SK-N-SH (cell line): Measurements from ENCODE around the gene SLC17A9. TPM values are rescaled to one million over a fixed set of nuclear protein-coding genes. Genes with fewer than 3 reads are reported as not detected.

Source experiments
- CTCF ChIA-PET: fragments of 300-600, 350-600 bp; formaldehyde crosslinking; extraction: SDS; loops from one replicate; lab custom pipeline; 2021; lab: Yijun Ruan, JAX
- POLR2A ChIA-PET: fragments of 350-600 bp; sonication (Branson Sonifier 250); formaldehyde crosslinking; extraction: SDS; loops from one replicate; lab custom pipeline; 2020; ENCODE audit warnings: antibody characterized with exemption, inconsistent platforms; lab: Yijun Ruan, JAX
- DNase-seq: peaks from one replicate; pipeline ENCODE4 v3.0.0; 2012
- H2AFZ ChIP-seq: fragments of 200-600 bp; sonication (generic); 2 replicates; pipeline ENCODE4 v1.8.1; 2016; ENCODE audit warnings: antibody characterized with exemption, mild to moderate bottlenecking, low read depth
- H3F3A ChIP-seq: fragments of 200-600 bp; sonication (generic); replicated peaks from 2 replicates; pipeline ENCODE3; 2016; ENCODE audit warnings: antibody characterized with exemption, mild to moderate bottlenecking; ENCODE audit not compliant: insufficient read depth
- H3K27ac ChIP-seq, 2 experiments: fragments of 200-500 bp in 1 of 2; fragments of 200-600 bp in 1 of 2; sonication (Bioruptor generic) in 1 of 2; sonication (generic), shearing (Covaris generic) in 1 of 2; 2 replicates each; pipeline versions ENCODE4 v1.5.1 to v1.6.1; 2014 to 2016; ENCODE audit warnings: low read depth in 2 of 2, inconsistent platforms in 1 of 2, low read length in 1 of 2, mild to moderate bottlenecking in 1 of 2, mixed read lengths in 1 of 2
- H3K27me3 ChIP-seq: fragments of 200-600 bp; sonication (generic), shearing (Covaris generic); 2 replicates; pipeline ENCODE4 v1.6.1; 2016; ENCODE audit warnings: mixed run types; ENCODE audit not compliant: insufficient read depth
- H3K36me3 ChIP-seq, 2 experiments: fragments of 200-500 bp in 1 of 2; fragments of 200-600 bp in 1 of 2; sonication (Bioruptor generic) in 1 of 2; sonication (generic) in 1 of 2; replicated peaks in 1 of 2; 2 replicates each; pipeline versions ENCODE3 to v1.5.1; 2014 to 2016; ENCODE audit warnings: low read length in 1 of 2, mild to moderate bottlenecking in 1 of 2; ENCODE audit not compliant: insufficient read depth in 2 of 2, control insufficient read depth in 1 of 2
- H3K4me1 ChIP-seq, 2 experiments: fragments of 200-500 bp in 1 of 2; fragments of 200-600 bp in 1 of 2; sonication (Bioruptor generic) in 1 of 2; sonication (generic), shearing (Covaris generic) in 1 of 2; 2 replicates each; pipeline versions ENCODE4 v1.5.1 to v1.6.1; 2014 to 2016; ENCODE audit warnings: low read depth in 1 of 2, low read length in 1 of 2, mixed run types in 1 of 2; ENCODE audit not compliant: insufficient read depth in 2 of 2, control insufficient read depth in 1 of 2
- H3K4me2 ChIP-seq: fragments of 200-600 bp; sonication (generic), shearing (Covaris generic); 2 replicates; pipeline ENCODE4 v1.6.1; 2017; ENCODE audit warnings: mixed run types
- H3K4me3 ChIP-seq, 2 experiments: fragments of 200-500 bp in 1 of 2; fragments of 200-600 bp in 1 of 2; sonication (Bioruptor generic) in 1 of 2; sonication (generic), shearing (Covaris generic) in 1 of 2; 2 replicates each; pipeline versions ENCODE4 v1.5.1 to v1.8.1; 2014 to 2016; ENCODE audit warnings: low read depth in 2 of 2, inconsistent platforms in 1 of 2, low read length in 1 of 2, mild to moderate bottlenecking in 1 of 2, mixed read lengths in 1 of 2, moderate library complexity in 1 of 2
- H3K79me2 ChIP-seq: fragments of 200-600 bp; sonication (generic); 2 replicates; pipeline ENCODE4 v1.8.1; 2017; ENCODE audit warnings: mild to moderate bottlenecking; ENCODE audit not compliant: insufficient read depth
- H3K9ac ChIP-seq: fragments of 200-600 bp; sonication (generic); 2 replicates; pipeline ENCODE4 v1.6.1; 2017; ENCODE audit warnings: mixed run types
- H3K9me2 ChIP-seq: fragments of 200-600 bp; sonication (generic); 2 replicates; pipeline ENCODE4 v1.6.1; 2017; ENCODE audit warnings: mixed run types
- H3K9me3 ChIP-seq: fragments of 200-600 bp; sonication (generic); 2 replicates; pipeline ENCODE4 v1.6.1; 2017; ENCODE audit warnings: mixed run types, mild to moderate bottlenecking, moderate library complexity
- H4K20me1 ChIP-seq: fragments of 200-600 bp; sonication (generic); 2 replicates; pipeline ENCODE4 v1.6.1; 2017; ENCODE audit warnings: mild to moderate bottlenecking, mixed run types; ENCODE audit not compliant: insufficient read depth
- CTCF ChIP-seq: fragments of 200-600 bp; sonication (generic); IDR thresholded peaks from 2 replicates; pipeline ENCODE4 v1.6.1; 2017; ENCODE audit warnings: antibody characterized with exemption, mild to moderate bottlenecking, moderate library complexity
- EP300 ChIP-seq, 2 experiments: IDR thresholded peaks; 2 replicates each; pipeline versions ENCODE4 v1.4.0 to v1.6.1; 2012; ENCODE audit warnings: borderline replicate concordance in 1 of 2, low read depth in 1 of 2, low read length in 1 of 2
- FOXJ3 ChIP-seq: sonication (generic); formaldehyde crosslinking; IDR thresholded peaks from 2 replicates; pipeline ENCODE4 v1.5.1; 2020; ENCODE audit warnings: mild to moderate bottlenecking, missing genetic modification reagents
- FOXM1 ChIP-seq: IDR thresholded peaks from 2 replicates; pipeline ENCODE4 v1.4.0; 2012; ENCODE audit warnings: low read depth, mild to moderate bottlenecking
- IRF3 ChIP-seq: fragments of 150-350 bp; IDR thresholded peaks from 2 replicates; pipeline ENCODE4 v1.6.1; 2016; ENCODE audit warnings: mild to moderate bottlenecking, low read depth, low read length
- MAX ChIP-seq: IDR thresholded peaks from 2 replicates; pipeline ENCODE4 v1.4.0; 2012; ENCODE audit warnings: low read depth
- MEF2A ChIP-seq: IDR thresholded peaks from 2 replicates; pipeline ENCODE4 v1.4.0; 2012; ENCODE audit warnings: low read depth, borderline replicate concordance
- RAD21 ChIP-seq: IDR thresholded peaks from 2 replicates; pipeline ENCODE4 v1.6.1; 2012; ENCODE audit warnings: mild to moderate bottlenecking, low read length
- ZBTB33 ChIP-seq: IDR thresholded peaks from 2 replicates; pipeline ENCODE4 v1.4.0; 2012; ENCODE audit warnings: low read depth, borderline replicate concordance
- WGBS: methylation state at CpG from one replicate; pipeline ENCODE4 v1.1.6; 2017; ENCODE audit warnings: low lambda C conversion rate; 5-methylcytosine and 5-hydroxymethylcytosine counted together
- polyA plus RNA-seq, 3 experiments: library from polyadenylated mRNA; depleted of rRNA; stranded (reverse); fragments of >200 nt; gene quantifications; 2 replicates each; pipeline ENCODE4 v1.2.3, GENCODE V29; 2012

The SLC17A9 gene
- polyA plus RNA-seq, 1 of the 3 experiments (the other 2 are of a cell fraction) = not detected

GRCh38 chr20:62905536-62906117 lies 46.9 kb upstream of the SLC17A9 start:
- peaks cover 65 to 96% of the 10 kb centered on the region in 2 experiments for H3K36me3 ChIP-seq
- CTCF ChIA-PET = interaction anchor here (9.8 to 9.9 kb wide), 2 partner anchors 15 to 30 kb away, joined by 86 to 127 read pairs; partner anchors contain the start of gene DIDO1
- no peaks in the 10 kb centered on the region for H3K9me3 ChIP-seq
- H3K79me2 ChIP-seq = peaks cover 70% of the 10 kb centered on the region
- H3F3A ChIP-seq = peaks cover 36% of the 10 kb centered on the region
- no peaks in the 10 kb centered on the region for H3K27me3 ChIP-seq
- no peak for DNase-seq
- no peak overlapping the region for H3K27ac ChIP-seq
- 92% methylated on average over 15 of the region's 17 CpGs for WGBS
- no peak overlapping the region for H3K9ac ChIP-seq
- H3K4me1 ChIP-seq = peaks cover 1 to 6% of the 10 kb centered on the region in 2 experiments; a peak in 2 of 4 replicates
- H3K4me3 ChIP-seq = no peak overlapping the region
- H3K9me2 ChIP-seq = no peaks in the 10 kb centered on the region
- H2AFZ ChIP-seq = no peak overlapping the region
- TF ChIP-seq FOXJ3 (CRISPR knock-in tag) (no peak), RAD21 (no peak), MEF2A (no peak)
- POLR2A ChIA-PET = no interaction called here
- peaks cover 65% of the 10 kb centered on the region for H4K20me1 ChIP-seq
- H3K4me2 ChIP-seq = no peak overlapping the region

- Histone ChIP-seq H2AFZ (no peak overlapping the region), H3K79me2 (peaks cover 75% of the 10 kb centered on the region), H3K9me2 (no peaks in the 10 kb centered on the region), H3K9me3 (no peaks in the 10 kb centered on the region), H3K9ac (no peak overlapping the region), H3K27ac (no peak overlapping the region), H3K4me2 (no peak overlapping the region), H3F3A (peaks cover 30% of the 10 kb centered on the region), H4K20me1 (peaks cover 64% of the 10 kb centered on the region), H3K36me3 (peaks cover 65 to 96% of the 10 kb centered on the region in 2 experiments), H3K27me3 (no peaks in the 10 kb centered on the region), H3K4me1 (0 out of 4 replicates have a peak, but pooled peaks cover 0 to 5% of the 10 kb centered on the region in 2 experiments), H3K4me3 (no peak overlapping the region)
- TF ChIP-seq FOXM1 (no peak), EP300 (IDR thresholded peaks at IDR 0.05; ENCODE audit: borderline replicate concordance in 1 of 2, low read depth in 1 of 2, low read length in 1 of 2) (no peak), ZBTB33 (no peak), MAX (no peak), IRF3 (no peak), CTCF (no peak)
- no peak for DNase-seq
- CTCF ChIA-PET = interaction anchor here (1.0 to 9.9 kb wide), 4 partner anchors 15 to 64 kb away, joined by 3 to 127 read pairs (median 45); partner anchors contain the start of gene DIDO1
- WGBS = 95% methylated on average over 16 of the region's 16 CpGs
- POLR2A ChIA-PET = no interaction called here
Measured at GRCh38 chr20:62906209-62906608, 46.3 kb upstream of the SLC17A9 start.
